Dermis blood vessel endothelial cell (primary cell): ENCODE data around the gene ATXN1. TPM values are rescaled to one million over a fixed set of nuclear protein-coding genes. Genes with fewer than 3 reads are reported as not detected.
A peak's percentile ranks its signal among the peaks of the same experiment; 100 is the strongest.

Experiments used
- DNase-seq: peaks from one replicate; pipeline ENCODE4 v3.0.0; 2010
- total RNA-seq: library from RNA; depleted of rRNA; stranded (reverse); fragments of >200 nt; gene quantifications from 2 replicates; pipeline ENCODE4 v1.2.3, GENCODE V29; 2014

ATXN1 gene
- total RNA-seq, 1 donor from 2014 or later = 15.3 TPM

DNA sequence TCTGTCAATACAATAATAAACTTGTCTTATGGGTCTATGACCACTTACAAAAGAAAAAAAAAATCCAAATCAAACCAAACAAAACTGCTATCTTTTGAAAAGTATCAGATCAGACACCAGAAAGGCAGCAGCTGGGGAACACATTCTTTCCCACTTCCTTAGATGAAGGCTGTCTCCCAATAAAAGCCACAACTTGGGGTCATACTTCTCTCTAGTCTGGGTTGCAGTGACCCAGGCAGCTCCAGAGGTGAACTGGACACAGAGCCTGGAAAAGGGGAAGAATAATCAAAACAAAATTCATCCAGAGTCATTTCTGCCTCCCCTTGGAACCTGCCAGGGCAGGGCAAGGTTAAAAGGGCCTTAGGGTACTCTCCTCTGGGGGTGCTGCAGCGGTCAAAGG lies 19.1 kb downstream of the ATXN1 start:
- DNase-seq = no peak

DNA sequence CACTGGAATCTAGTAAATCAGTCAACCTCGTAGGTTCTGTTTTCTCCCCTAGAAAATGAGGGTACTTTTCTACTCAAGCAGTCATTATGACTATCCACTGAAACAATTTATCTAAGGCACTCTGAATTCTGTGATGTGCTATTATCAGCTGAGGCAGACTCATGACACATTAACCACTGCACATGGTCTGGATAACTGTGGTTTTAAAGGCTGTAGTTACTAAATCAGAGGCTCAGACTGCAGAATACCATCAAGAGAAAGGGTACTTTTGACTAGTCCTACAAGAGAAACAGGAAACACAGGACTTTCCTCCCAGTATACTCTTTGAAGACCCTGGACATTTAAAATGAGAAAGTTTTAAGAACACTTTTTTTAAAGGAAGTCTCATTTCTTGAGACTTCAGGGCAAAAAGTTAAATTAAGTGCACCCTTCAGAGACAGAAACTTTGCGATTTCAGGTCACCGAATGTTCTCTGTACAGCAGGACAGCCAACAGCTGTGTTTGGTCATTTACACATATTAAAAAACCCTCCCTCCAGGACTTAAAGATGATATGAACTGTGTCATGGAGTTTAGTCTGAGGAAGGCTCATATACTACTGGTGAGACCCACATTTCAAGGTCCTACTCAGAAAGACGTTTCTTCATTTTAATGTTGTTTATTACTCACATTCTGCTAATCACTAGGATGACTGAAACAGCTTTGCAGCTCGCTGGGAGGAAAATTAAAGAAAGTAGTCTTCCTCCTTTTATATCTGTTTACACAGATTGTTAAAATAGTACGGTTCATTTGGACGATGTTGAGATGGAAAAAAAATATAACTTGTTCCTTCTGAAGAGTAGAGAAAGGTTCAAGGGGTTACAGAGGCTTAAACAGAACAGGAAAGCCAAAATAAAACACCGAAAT lies 19.9 kb downstream of the ATXN1 start:
- no peak for DNase-seq

DNA sequence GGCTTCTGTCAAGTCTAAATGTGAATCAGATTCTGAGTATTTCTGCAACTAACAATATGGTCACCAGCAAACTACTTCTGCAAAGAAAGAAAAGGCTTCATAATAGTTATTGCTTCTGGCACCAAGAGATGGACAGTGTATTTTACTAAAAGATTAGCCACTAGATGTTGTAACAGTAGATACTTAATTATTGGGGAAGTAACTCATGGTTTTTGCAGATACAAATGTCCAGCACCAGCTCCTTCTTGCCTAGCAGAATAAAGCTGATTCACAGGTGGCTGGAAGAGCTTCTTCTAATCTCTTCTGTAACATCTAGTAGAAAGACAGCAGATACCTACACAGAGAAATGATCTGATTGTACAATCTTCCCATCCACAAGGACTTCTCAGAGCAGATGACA lies 21.2 kb downstream of the ATXN1 start:
- no peak for DNase-seq

DNA sequence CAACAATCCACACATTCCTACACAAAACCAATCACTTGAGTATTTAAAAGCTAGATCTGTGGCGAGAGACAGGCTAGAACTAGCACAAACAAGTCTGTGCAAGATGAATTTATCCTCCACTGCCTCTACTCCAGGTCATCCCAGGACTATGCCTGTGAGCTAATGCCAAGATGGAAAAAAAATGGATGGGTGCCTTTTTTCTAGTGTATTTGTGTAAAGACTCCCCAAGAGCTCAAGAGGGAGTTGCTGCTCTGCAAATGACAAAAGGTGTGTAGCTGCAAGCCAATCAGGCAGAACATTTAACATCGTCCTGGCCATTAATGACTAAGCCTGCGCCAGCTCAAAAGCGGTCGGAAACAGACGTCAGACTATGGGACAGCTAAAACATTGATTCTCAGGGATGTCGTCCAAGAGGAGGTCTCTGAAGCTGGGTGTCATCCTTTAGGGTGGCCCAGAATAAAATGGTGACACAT lies 21.9 kb downstream of the ATXN1 start:
- DNase-seq = no peak

DNA sequence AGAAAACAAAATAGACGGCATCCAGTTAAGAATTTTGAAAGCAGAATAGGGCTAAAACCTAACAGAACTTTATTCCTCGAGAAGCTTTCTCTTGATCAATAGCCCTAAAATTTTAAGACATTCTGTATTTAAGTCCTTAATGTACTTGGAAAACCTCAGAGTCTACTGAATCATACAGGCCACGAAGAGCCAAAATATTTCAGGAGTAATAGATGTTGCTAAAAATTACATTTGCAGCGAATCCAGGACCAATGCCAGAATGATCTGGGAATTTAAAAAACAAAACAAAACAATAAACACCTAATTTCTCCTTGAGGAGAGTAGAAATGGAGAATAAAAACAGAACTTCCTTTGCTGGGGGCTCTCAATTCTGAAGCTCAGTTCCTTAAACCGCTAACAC lies 23.3 kb downstream of the ATXN1 start:
- no peak for DNase-seq

DNA sequence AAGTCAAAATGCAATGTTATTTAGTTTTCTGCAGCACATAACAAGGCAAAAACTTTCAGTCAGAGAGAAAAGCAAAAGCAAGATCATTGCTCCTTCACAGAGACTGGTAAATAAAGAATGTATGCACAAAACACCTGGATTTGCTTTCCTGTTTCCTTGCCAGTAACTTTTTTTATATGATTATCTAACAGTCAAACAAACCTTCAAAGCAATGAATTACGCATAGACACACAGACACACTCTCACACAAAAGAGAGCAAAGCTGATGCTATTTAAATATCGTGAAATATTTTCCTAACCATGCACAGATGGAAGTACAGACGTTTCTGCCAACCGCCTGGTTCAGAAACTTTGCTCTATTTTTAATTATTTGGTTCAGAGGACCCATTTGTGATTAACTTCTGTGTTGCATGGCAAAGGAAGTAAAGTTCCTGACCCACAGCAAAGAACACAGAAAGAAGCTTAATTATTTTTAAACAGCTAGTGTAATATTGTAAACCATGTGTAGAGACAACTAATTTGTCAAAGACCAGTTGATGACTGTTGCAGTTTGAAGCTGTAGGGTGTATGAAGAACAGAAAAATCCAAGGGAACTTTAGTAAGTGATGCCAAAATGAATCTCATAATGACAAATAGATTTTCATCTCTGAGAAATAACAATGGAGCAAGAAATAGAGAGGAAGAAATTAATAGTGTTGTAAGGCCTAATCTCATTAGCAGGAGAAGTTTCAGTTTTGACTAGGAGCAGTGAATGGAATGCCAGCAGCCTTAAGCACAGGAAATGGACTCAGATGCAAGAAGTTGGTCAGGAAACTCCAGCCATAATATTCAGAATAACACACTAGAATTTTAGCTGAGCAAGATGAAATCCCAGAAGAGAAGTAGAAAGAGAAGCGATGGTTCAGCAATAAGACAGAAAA lies 24.1 kb downstream of the ATXN1 start:
- DNase-seq = peak; percentile 87

DNA sequence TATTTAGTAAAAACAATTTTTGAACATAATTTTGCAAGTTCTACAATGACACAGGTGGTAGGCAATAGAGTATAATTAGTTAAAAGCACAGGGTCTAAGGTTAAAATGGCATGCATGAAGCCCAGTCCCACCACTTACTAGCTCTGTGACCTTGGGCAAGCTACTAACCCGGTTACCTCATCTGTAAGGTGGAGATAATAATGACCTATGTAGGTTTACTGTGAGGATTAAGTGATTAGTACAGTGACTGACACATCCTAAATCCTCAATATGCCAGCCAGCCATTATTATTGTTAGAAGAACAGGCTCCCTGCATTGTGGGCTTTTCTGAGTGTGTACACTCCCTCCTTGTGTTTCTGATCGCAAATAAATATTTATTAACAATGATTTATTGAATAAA lies 26.2 kb downstream of the ATXN1 start:
- no peak for DNase-seq

DNA sequence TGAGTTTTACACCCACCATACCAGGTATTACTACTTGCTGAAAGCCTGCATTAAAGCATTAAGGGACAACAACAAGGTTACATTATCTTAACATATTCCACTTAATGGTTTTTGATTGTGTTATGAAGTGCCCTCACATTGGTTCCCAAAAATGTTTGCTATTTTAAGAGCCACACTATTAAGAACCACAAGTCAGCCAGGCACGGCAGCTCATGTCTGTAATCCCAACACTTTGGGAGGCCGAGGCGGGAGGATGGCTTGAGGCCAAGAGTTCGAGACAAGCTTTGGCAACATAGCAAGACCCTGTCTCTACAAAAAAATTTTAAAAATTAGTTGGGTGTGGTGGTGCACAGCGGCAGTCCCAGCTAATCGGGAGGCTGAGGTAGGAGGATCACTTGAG lies 28.2 kb downstream of the ATXN1 start:
- DNase-seq = no peak

DNA sequence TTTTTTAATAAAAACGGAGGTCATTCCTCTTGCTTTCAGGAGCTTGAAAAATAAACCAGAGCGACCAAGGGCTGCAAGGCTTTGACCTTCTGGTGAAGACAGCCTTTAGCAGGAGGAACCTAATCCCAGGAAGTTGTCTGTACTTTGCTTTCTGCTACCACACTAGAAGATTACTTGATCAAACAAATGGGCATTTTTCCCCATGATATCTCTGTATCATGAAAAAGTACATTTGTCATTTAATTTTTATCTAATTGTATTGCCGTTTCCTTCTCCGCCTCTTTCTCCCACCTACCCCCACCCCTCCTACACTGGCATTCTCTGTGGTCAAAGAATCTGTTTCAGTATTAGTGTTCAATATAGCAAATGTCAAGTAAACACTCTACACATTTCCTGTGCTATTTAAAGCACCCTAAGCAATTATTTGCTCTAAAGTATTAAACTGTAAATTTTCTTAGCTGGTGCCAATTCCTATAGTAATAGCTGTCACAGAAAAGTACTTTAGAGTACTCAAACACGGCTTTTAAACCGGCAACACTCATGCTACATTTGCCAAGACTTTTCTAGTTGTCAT lies 29.7 kb downstream of the ATXN1 start:
- DNase-seq = no peak

DNA sequence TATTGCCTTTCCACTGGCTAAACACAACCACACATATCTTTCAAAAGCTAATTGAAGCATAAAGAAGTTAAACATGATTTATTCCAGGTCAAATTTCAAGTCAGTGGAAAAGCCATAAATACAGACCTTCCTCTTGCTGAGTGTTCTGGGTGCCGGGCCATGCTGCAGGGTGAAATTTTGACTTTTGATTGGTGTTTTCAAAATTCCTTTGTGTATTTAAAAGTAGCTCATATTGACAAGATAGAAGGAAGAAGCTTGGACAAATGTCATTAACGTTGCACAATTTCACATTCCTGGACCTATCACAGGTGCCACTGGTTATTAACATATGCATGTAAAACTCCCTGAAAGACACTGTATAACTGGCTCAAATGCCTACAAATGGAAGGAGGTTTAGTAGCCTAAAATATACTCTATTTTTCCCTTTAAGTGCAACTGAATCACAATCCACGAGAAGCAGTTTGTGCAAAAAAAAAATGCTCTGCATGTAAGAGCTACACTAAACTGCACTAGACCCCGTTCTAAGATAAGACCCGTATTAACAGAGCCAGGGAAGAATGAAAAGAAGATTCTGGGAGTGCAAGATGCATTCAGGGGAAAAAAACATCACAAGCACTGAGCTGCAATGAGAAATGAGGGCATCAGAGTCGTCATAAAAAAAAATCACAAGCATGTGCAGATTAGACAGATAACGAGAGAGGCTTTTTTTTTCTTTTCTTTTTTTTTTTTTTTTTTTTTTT lies 30.4 kb downstream of the ATXN1 start:
- DNase-seq = no peak

DNA sequence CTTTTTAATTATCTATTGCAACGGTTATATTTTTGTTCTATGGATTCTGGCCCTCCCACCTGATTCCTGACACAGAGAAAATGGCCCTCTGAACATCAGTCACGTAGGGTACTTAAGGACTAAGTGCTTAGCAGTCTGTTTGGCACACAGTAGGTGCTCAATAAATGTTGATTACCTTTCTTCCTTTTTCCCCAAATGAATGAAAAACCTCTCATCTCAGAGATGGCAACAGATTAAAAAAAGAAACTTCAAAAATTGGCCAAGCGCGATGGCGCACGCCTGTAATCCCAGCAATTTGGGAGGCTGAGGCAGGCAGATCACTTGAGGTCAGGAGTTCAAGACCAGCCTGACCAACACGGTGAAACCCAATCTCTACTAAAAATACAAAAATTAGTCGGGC lies 31.5 kb downstream of the ATXN1 start:
- no peak for DNase-seq

DNA sequence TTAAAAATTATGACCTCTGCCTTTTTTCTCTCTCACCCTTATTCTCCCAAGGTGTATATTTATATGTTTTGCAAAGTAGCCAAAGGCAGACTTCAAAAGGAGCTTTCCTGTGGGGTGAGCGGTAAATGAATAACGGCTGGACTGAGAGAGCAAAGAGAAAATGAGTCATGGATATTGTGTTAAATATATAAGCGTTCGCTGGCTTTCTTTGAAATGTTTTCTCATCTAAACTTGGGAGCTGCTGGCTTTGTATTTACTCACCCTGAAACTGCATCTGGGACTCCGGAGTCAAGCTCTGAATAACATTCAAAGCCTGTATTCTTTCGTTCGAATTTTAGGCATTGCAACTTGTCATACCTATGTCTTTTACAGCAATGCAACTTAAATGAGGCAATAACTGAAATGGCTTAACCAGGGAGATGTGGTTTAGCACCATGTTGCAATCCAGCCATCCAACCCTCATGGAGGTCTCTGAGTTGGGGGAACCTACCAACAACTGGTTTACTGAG lies 32.0 kb downstream of the ATXN1 start:
- peak; percentile 58 for DNase-seq

DNA sequence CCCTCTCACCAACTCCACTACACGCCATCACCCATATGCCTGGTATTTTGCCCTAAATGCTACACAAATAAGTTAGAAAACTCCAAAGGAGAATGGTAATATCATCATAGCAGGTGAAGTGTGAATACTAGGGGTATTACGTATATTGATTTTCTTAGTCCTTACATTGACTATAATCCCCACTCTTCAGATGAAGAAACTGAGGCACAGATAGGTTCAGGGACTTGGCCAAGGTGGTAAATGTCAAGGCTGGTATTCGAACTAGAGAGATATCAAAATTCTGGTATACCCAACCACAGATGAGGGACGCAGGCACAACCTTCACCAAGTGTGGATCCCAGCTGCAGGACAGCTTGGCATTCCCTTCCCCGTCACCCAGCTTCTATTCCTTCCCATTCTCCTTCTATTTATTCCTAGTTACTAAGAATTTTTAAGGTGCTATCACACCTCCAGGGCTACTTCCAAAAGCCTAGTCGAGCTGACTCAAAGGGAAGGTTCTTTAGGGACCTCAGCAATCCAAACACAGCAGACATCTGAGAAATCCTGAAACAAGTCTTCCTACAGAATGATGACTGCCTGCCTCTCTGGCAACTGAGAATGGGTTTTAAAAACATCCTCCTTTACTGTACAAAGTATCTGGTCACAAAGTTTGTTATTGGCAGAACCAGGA lies 32.6 kb downstream of the ATXN1 start:
- no peak for DNase-seq

DNA sequence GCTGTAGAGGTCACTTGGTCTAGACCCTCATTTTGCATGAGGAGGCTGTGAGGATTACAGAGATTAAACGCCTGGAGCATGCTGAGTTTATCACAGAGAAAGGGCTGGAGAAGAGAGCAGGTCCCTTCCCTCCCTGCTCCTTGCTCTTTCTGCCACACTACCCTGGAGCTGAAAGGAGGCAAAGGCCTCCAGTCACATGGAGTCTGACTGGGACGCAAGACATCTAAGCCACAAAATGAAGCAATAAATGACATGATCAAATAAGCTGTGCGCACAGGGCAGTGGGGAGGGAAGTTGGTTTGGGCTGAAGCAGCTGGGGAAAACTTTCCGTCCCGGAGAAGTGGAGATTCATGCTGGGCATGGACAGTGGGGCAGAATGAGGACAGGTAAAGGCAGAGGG lies 33.3 kb downstream of the ATXN1 start:
- no peak for DNase-seq

DNA sequence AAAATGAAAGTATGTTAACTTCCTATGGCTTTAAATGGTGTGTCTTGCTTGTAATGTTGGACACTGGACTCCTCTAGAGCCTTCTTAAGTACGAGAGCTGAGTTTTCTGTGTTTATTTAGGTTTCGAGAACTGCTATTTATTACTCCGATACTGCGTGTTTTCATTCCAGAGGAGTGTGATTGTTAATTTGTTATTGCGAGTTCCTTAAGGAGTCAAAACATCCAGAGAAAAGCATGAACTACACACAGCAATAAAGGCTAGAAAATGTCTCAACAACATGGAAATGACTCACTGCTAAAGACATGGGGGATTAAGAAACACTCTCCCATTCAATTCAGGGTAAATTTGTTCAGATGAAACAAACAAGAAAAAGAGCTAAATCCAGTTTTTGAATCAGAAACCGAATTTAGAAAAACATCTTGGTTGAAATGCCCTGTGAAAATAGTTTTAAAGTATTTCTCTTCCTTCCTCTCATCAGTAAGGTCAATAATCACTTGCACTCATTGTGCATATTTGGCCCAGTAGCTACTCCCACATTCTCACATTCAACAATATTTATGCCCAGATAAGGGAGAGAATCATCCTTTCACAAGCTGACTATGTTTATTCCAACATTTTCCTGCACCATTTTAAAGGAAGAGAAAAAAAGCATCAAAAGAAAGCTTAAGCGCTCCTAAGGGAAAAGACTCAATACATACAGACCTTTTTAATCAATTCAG lies 36.0 kb downstream of the ATXN1 start:
- peak; percentile 79 for DNase-seq

DNA sequence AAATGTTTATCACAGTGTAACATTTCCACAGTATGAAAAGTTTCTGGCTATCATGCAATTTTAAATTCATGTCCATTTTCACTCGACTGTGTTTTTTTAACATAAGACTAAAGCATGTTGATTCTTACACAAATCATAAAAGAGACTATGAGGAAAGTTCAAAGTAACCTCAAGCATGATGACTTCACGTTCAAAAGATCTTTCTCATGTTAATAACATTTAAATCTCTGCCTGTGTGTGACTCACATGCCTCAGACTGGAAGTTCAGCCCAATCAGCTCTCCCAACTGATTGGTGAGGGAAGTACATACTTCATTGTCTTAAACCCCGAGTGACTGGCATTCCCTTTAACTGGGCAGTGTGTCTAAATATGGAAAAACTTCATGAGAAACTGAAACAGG lies 37.4 kb downstream of the ATXN1 start:
- peak; percentile 96 for DNase-seq

DNA sequence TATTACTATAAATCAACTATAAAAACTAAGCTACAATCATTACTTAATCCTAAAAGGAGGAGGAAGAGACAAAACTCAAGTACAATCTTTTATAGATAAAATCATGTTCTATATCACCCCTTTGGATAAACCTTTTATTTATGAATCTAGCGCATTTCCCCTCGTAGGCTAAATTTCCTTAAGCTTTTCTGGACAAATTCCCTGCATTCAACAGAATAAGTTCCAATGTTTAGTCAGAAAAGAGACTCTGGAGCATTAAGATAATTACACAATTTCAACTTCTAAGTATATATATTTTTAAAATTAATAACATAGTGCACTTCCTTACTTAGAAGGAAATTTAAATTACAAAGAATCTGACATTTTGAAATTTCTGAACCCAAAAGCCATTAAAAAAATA lies 37.9 kb downstream of the ATXN1 start:
- DNase-seq = no peak

DNA sequence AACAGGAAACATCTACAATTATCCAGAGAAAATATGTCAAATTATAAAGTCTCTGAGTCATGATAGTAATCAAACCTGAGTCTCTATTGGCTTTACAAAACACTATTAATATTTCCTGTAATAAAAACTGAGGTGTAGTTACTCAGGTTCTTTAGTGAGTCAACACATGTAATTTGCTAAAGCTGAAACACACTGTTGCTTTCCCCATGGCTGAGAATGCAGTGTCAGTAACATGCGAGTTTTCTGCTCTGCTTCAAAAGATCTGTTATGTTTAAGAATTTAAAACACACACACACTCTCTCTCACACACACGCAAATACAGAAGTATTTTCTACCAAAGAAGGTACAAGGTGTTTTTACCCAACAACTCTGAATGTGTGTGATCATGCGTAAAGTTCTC lies 38.6 kb downstream of the ATXN1 start:
- DNase-seq = peak; percentile 53

DNA sequence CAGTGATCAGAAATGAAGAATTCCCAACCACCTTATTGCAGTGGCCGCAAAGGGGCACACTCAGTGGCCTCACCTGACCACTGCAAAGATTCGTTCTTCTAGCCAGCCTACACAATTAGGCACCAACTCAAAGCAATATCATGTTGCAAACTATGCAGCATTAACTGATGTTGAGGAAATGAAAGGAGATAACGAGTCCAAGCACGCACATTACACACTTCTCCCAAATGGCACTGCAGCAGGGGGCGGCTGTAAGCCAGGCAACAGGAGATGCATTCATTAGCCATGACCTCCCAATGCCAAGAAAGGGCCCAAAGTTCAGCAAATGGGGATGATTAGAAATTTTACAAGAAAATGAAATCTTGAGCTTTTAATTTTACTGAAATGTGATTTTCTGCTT lies 39.3 kb downstream of the ATXN1 start:
- peak; percentile 53 for DNase-seq

DNA sequence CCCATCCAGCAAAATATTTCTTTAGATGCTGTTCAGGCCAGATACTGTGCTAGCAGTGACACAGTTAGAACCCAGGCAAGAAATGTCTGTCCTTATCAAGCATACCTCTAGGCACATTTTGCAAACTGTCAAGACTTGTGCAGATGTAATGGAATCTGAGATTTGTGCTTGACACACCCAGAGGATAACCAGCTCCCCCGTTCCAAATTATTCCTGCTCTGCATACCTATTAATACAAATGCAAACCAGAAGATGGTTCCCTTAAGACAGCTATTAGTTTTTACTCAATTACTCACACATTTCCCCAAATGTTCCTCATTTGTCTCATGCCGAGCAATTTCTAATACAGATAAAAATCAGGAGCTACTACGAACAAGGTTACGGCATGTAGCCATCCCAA lies 40.4 kb downstream of the ATXN1 start:
- DNase-seq = no peak

DNA sequence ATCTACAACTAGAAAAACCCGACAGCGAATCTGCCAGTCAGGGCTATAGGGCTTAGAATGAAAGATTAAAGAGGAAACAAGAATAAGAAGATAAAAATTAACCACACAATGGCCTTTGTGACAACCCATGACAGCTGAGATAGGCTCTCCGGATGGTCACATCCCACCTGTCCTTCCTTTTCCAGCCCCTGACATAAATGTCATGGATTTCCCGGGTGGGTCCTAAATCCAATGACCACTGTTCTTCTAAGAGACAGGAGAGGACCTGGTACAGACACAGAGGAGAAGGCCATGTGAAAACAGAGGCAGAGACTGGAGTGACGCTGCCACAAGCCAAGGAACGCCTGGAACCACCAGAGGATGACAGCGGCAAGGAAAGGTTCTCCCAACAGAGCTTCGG lies 41.8 kb downstream of the ATXN1 start:
- no peak for DNase-seq
